GM12891 (cell line): ENCODE data around the gene FGF6.

Experiments
- PAX5 ChIP-seq: IDR thresholded peaks from 2 replicates; pipeline ENCODE4 v1.6.1; 2011; ENCODE audit warnings: low read length, moderate library complexity, mild to moderate bottlenecking; ENCODE audit not compliant: insufficient read depth, severe bottlenecking
- POLR2A ChIP-seq: IDR thresholded peaks from 2 replicates; pipeline ENCODE4 v1.6.1; 2011; ENCODE audit warnings: low read depth, low read length, control low read depth
- POLR2AphosphoS5 ChIP-seq: IDR thresholded peaks from 2 replicates; pipeline ENCODE4 v1.6.1; 2011; ENCODE audit warnings: low read depth, low read length, control low read depth

DNA sequence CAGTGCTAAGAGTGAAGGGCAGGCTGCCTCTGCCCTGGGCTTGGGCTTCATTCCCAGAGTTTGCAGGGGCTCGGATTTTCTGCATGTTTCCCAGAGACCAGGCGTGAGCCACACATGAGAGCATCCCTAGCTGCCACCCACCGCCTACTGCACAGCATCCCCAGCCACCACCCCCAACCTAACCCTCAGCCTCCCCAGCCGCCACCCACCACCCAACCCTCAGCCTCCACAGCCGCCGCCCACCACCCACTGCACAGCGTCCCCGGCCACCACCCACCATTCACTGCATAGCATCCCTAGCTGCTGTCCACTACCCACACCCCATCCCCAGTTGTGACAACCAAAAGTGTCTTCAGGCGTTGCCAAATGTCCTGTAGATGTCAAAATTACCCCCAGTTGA is 22.6 kb downstream of the FGF6 start:
- no peak for TF ChIP-seq POLR2A
- no peak for TF ChIP-seq POLR2AphosphoS5
- TF ChIP-seq PAX5, result no peak
